Endothelial cell of coronary artery (primary cell): ENCODE results near the gene MAL. TPM values are rescaled to one million over a fixed set of nuclear protein-coding genes. Genes with fewer than 3 reads are reported as not detected.

ENCODE experiments used
- total RNA-seq: library from RNA; depleted of rRNA; stranded (reverse); fragments of >200 nt; gene quantifications from 2 replicates; pipeline ENCODE4 v1.2.3, GENCODE V29; 2014

MAL gene
- not detected in 2 replicates for total RNA-seq

GRCh38 chr2:95025406-95026319 lies at the start of gene MAL:
Gene MAL (plus strand): TSS chr2:95025708. CDS start chr2:95025793, 85 bp downstream.

Other genes with a start within 250 kb of the MAL start
- not detected in 2 replicates for gene TEKT4, start 154.3 kb upstream of the MAL start, total RNA-seq
- 57.3 and 78.5 TPM in 2 replicates for gene MRPS5, start 96.1 kb downstream of the MAL start, total RNA-seq
- gene ZNF514, start 134.1 kb downstream of the MAL start, total RNA-seq, result 6.9 and 10.1 TPM in 2 replicates
- gene ZNF2, start 140.1 kb downstream of the MAL start, total RNA-seq, result 6.7 and 7.6 TPM in 2 replicates
- gene ZNF892, start 181.8 kb downstream of the MAL start, total RNA-seq, result 5.4 and 7.2 TPM in 2 replicates
- under 0.01 and 0.19 TPM in 2 replicates for gene PROM2, start 248.7 kb downstream of the MAL start, total RNA-seq